ENCODE data around the gene PLSCR3. TPM values are rescaled to one million over a fixed set of nuclear protein-coding genes. Genes with fewer than 3 reads are reported as not detected.

The PLSCR3 gene
- total RNA-seq, 5 donors from 2014 or later (not counting 1 experiment from before 2014, with no cell fraction given), result 101 to 145 (median 140) TPM

DNA sequence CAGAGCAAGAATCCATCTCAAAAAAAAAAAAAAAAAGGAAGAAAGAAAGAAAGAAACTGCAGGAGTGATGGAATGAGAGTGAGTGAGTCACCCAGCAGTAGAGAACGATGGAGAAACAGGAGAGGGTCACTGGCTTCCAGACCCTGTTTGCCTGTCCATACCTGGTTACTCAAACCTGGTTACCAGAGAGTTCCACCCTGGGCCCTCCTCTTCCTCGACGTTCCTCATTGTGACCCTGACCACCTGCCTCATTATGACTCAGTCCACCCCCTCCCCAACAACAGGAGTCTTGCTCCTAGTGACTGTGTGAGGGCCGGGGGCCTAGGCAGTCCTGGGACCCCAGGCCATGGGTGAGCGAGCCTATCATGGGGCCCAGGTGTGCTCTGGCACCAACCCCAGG is 34.2 kb upstream of the PLSCR3 start, which contains the start of gene SPEM3:
Gene SPEM3 (plus strand): TSS at position 301 of the 400 bp plus-strand sequence. CDS start 46 bp downstream, at position 347.
- H3K9me3 ChIP-seq, result no peaks in the 10 kb centered on the region
- H3K4me1 Mint-ChIP-seq, result no peaks in the 10 kb centered on the region
- no peaks in the 10 kb centered on the region for H3K36me3 Mint-ChIP-seq
- WGBS (ENCODE audit: insufficient coverage), result 49% methylated on average over 4 of the region's 5 CpGs
- no peak within 1 kb of the TSS for H3K4me3 ChIP-seq (ENCODE audit: control insufficient read depth in 1 of 2, extremely low read depth in 1 of 2, low read length in 1 of 2)
- H3K36me3 ChIP-seq (ENCODE audit: control insufficient read depth in 2 of 2, extremely low read depth in 1 of 2, insufficient read depth in 1 of 2, low read length in 1 of 2), result no peaks in the 10 kb centered on the region
- ATAC-seq (replicated peaks in 1 of 4), result no peak
- no peaks in the 10 kb centered on the region for H3K4me1 ChIP-seq (ENCODE audit: control insufficient read depth in 1 of 2, extremely low read depth in 1 of 2, insufficient read depth in 2 of 2, low read length in 2 of 2)
- no peaks in the 10 kb centered on the region for H3K9me3 Mint-ChIP-seq
- no peak within 1 kb of the TSS for H3K4me3 Mint-ChIP-seq
- DNase-seq, result no peak
- POLR2A ChIA-PET, result no interaction called here
- CTCF ChIA-PET, result no interaction called here
- H3K27me3 ChIP-seq (replicated peaks in 1 of 2; ENCODE audit: control insufficient read depth in 2 of 2, extremely low read depth in 1 of 2, insufficient read depth in 2 of 2, low read length in 1 of 2), result no peaks in the 10 kb centered on the region
- H3K27ac Mint-ChIP-seq, result no peak within 1 kb of the TSS
- H3K27ac ChIP-seq (ENCODE audit: low read length), result no peak within 1 kb of the TSS
- H3K27me3 Mint-ChIP-seq, result no peaks in the 10 kb centered on the region

GRCh38 chr17:7427549-7427948 is 33.2 kb upstream of the PLSCR3 start:
- Histone ChIP-seq H3K27ac (ENCODE audit: low read length) (no peak overlapping the region), H3K4me3 (ENCODE audit: control insufficient read depth in 1 of 2, extremely low read depth in 1 of 2, low read length in 1 of 2) (no peak overlapping the region), H3K36me3 (ENCODE audit: control insufficient read depth in 2 of 2, extremely low read depth in 1 of 2, insufficient read depth in 1 of 2, low read length in 1 of 2) (no peaks in the 10 kb centered on the region), H3K9me3 (no peaks in the 10 kb centered on the region), H3K4me1 (ENCODE audit: control insufficient read depth in 1 of 2, extremely low read depth in 1 of 2, insufficient read depth in 2 of 2, low read length in 2 of 2) (no peaks in the 10 kb centered on the region), H3K27me3 (replicated peaks in 1 of 2; ENCODE audit: control insufficient read depth in 2 of 2, extremely low read depth in 1 of 2, insufficient read depth in 2 of 2, low read length in 1 of 2) (peaks cover 0 to 2% of the 10 kb centered on the region in 2 experiments)
- H3K9me3 Mint-ChIP-seq, result no peaks in the 10 kb centered on the region
- no peaks in the 10 kb centered on the region for H3K27me3 Mint-ChIP-seq
- H3K4me1 Mint-ChIP-seq, result no peaks in the 10 kb centered on the region
- no peak for ATAC-seq (replicated peaks in 1 of 4)
- WGBS (ENCODE audit: insufficient coverage), result 87% methylated on average over 7 of the region's 7 CpGs
- DNase-seq, result no peak
- no peak overlapping the region for H3K27ac Mint-ChIP-seq
- no peak overlapping the region for H3K4me3 Mint-ChIP-seq
- no peaks in the 10 kb centered on the region for H3K36me3 Mint-ChIP-seq
- ChIA-PET POLR2A (no interaction called here), CTCF (no interaction called here)

- CTCF ChIA-PET, result no interaction called here
- Mint-ChIP-seq H3K36me3 (no peaks in the 10 kb centered on the region), H3K27me3 (no peaks in the 10 kb centered on the region), H3K4me1 (no peaks in the 10 kb centered on the region), H3K4me3 (no peak overlapping the region), H3K9me3 (no peaks in the 10 kb centered on the region), H3K27ac (no peak overlapping the region)
- no peaks in the 10 kb centered on the region for H3K4me1 ChIP-seq (ENCODE audit: control insufficient read depth in 1 of 2, extremely low read depth in 1 of 2, insufficient read depth in 2 of 2, low read length in 2 of 2)
- H3K4me3 ChIP-seq (ENCODE audit: control insufficient read depth in 1 of 2, extremely low read depth in 1 of 2, low read length in 1 of 2), result no peak overlapping the region
- 86% methylated on average over 21 of the region's 29 CpGs for WGBS (ENCODE audit: insufficient coverage)
- ATAC-seq (replicated peaks in 1 of 4), result no peak
- POLR2A ChIA-PET, result no interaction called here
- no peak for DNase-seq
- H3K36me3 ChIP-seq (ENCODE audit: control insufficient read depth in 2 of 2, extremely low read depth in 1 of 2, insufficient read depth in 1 of 2, low read length in 1 of 2), result no peaks in the 10 kb centered on the region
- H3K9me3 ChIP-seq, result no peaks in the 10 kb centered on the region
- peaks cover 0 to 2% of the 10 kb centered on the region in 2 experiments for H3K27me3 ChIP-seq (replicated peaks in 1 of 2; ENCODE audit: control insufficient read depth in 2 of 2, extremely low read depth in 1 of 2, insufficient read depth in 2 of 2, low read length in 1 of 2)
- no peak overlapping the region for H3K27ac ChIP-seq (ENCODE audit: low read length)
Measured at GRCh38 chr17:7426896-7427489, 32.7 kb upstream of the PLSCR3 start.

DNA sequence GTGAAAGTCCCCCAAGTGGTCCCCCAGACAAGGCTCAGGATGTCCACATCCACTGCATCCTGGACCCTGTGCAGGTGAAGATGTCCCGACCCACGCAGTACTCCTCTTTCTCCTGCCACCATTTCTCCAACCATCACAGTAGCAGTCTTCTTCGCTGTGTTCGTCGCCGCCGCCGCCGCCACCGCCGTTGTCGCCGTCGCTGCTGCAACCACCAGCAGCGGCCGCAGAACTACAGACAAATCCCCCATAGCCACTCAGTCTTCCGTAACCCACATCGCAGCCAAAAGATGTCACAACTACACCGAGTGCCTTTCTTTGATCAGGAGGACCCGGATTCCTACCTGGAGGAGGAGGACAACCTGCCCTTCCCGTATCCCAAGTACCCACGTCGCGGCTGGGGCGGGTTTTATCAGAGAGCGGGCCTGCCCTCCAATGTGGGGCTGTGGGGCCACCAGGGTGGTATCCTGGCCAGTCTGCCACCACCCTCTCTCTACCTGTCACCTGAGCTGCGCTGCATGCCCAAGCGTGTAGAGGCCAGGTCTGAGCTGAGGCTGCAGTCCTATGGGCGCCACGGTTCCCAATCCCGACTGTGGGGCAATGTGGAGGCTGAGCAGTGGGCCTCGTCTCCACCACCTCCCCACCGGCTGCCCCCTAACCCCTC is 32.0 kb upstream of the PLSCR3 start:
- H3K27ac Mint-ChIP-seq, result no peak overlapping the region
- H3K4me1 Mint-ChIP-seq, result no peaks in the 10 kb centered on the region

GRCh38 chr17:7425756-7426155 is 31.4 kb upstream of the PLSCR3 start:
- Mint-ChIP-seq H3K27me3 (no peaks in the 10 kb centered on the region), H3K4me3 (no peak overlapping the region), H3K9me3 (no peaks in the 10 kb centered on the region), H3K36me3 (no peaks in the 10 kb centered on the region), H3K4me1 (no peaks in the 10 kb centered on the region), H3K27ac (no peak overlapping the region)
- Histone ChIP-seq H3K27ac (ENCODE audit: low read length) (no peak overlapping the region), H3K36me3 (ENCODE audit: control insufficient read depth in 2 of 2, extremely low read depth in 1 of 2, insufficient read depth in 1 of 2, low read length in 1 of 2) (no peaks in the 10 kb centered on the region), H3K4me1 (ENCODE audit: control insufficient read depth in 1 of 2, extremely low read depth in 1 of 2, insufficient read depth in 2 of 2, low read length in 2 of 2) (no peaks in the 10 kb centered on the region), H3K9me3 (no peaks in the 10 kb centered on the region), H3K4me3 (ENCODE audit: control insufficient read depth in 1 of 2, extremely low read depth in 1 of 2, low read length in 1 of 2) (no peak overlapping the region), H3K27me3 (replicated peaks in 1 of 2; ENCODE audit: control insufficient read depth in 2 of 2, extremely low read depth in 1 of 2, insufficient read depth in 2 of 2, low read length in 1 of 2) (peaks cover 0 to 2% of the 10 kb centered on the region in 2 experiments)
- DNase-seq, result no peak
- ChIA-PET POLR2A (no interaction called here), CTCF (interaction anchor here in 1 of 2 donors (0.7 kb wide), 1 partner anchor 58 kb away, joined by 3 read pairs; no protein-coding TSS in a partner anchor)
- no peak for ATAC-seq (replicated peaks in 1 of 4)
- no CpG with 5 or more reads among the region's 8 CpGs for WGBS (ENCODE audit: insufficient coverage)

More for the DNA sequence above, 32.0 kb upstream of the PLSCR3 start:
- no peaks in the 10 kb centered on the region for H3K4me1 ChIP-seq (ENCODE audit: control insufficient read depth in 1 of 2, extremely low read depth in 1 of 2, insufficient read depth in 2 of 2, low read length in 2 of 2)
- H3K4me3 ChIP-seq (ENCODE audit: control insufficient read depth in 1 of 2, extremely low read depth in 1 of 2, low read length in 1 of 2), result no peak overlapping the region
- ChIA-PET CTCF (no interaction called here), POLR2A (no interaction called here)
- no peaks in the 10 kb centered on the region for H3K9me3 Mint-ChIP-seq
- no peaks in the 10 kb centered on the region for H3K36me3 Mint-ChIP-seq
- no peak for DNase-seq
- H3K9me3 ChIP-seq, result no peaks in the 10 kb centered on the region
- ATAC-seq (replicated peaks in 1 of 4), result no peak
- H3K27me3 ChIP-seq (replicated peaks in 1 of 2; ENCODE audit: control insufficient read depth in 2 of 2, extremely low read depth in 1 of 2, insufficient read depth in 2 of 2, low read length in 1 of 2), result peaks cover 0 to 2% of the 10 kb centered on the region in 2 experiments
- 91% methylated on average over 31 of the region's 33 CpGs for WGBS (ENCODE audit: insufficient coverage)
- H3K36me3 ChIP-seq (ENCODE audit: control insufficient read depth in 2 of 2, extremely low read depth in 1 of 2, insufficient read depth in 1 of 2, low read length in 1 of 2), result no peaks in the 10 kb centered on the region
- H3K27me3 Mint-ChIP-seq, result no peaks in the 10 kb centered on the region
- H3K4me3 Mint-ChIP-seq, result no peak overlapping the region
- no peak overlapping the region for H3K27ac ChIP-seq (ENCODE audit: low read length)

DNA sequence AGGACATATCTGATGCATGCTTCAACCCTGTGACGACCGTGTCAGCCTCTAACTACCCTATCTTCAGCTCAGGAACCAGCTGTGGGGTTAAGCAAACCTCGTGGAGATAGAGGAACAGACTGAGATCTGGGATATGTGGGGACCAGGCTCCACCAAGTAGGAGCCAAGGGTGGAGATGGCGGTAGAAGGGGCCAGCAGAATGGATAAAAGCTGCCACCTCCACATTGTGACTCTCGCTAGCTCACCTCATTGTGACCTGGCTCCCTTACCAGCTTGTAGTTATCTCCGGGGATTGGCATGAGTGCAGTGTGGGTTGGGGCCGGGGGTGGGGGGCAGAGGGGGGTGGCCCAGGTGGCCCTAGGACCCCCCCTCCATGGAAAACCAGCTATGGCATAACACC is 31.0 kb upstream of the PLSCR3 start, which contains the start of gene SPEM2:
Gene SPEM2 (plus strand): TSS at position 301 of the 400 bp plus-strand sequence. CDS start 73 bp downstream, at position 374.
- Histone ChIP-seq H3K9me3 (no peaks in the 10 kb centered on the region), H3K36me3 (ENCODE audit: control insufficient read depth in 2 of 2, extremely low read depth in 1 of 2, insufficient read depth in 1 of 2, low read length in 1 of 2) (no peaks in the 10 kb centered on the region), H3K4me3 (ENCODE audit: control insufficient read depth in 1 of 2, extremely low read depth in 1 of 2, low read length in 1 of 2) (no peak within 1 kb of the TSS), H3K27me3 (replicated peaks in 1 of 2; ENCODE audit: control insufficient read depth in 2 of 2, extremely low read depth in 1 of 2, insufficient read depth in 2 of 2, low read length in 1 of 2) (peaks cover 0 to 2% of the 10 kb centered on the region in 2 experiments), H3K27ac (ENCODE audit: low read length) (no peak within 1 kb of the TSS), H3K4me1 (ENCODE audit: control insufficient read depth in 1 of 2, extremely low read depth in 1 of 2, insufficient read depth in 2 of 2, low read length in 2 of 2) (no peaks in the 10 kb centered on the region)
- Mint-ChIP-seq H3K27me3 (no peaks in the 10 kb centered on the region), H3K36me3 (no peaks in the 10 kb centered on the region), H3K4me1 (no peaks in the 10 kb centered on the region), H3K27ac (no peak within 1 kb of the TSS), H3K4me3 (no peak within 1 kb of the TSS), H3K9me3 (no peaks in the 10 kb centered on the region)
- POLR2A ChIA-PET, result no interaction called here
- ATAC-seq (replicated peaks in 1 of 4) (no peak), DNase-seq (no peak)
- CTCF ChIA-PET, result interaction anchor here in 1 of 2 donors (0.5 to 0.7 kb wide), 2 partner anchors 57 to 1067 kb away, joined by 3 to 5 read pairs; no protein-coding TSS in a partner anchor
- WGBS (ENCODE audit: insufficient coverage), result no CpG with 5 or more reads among the region's 7 CpGs

All from T-cell (primary cell).